NCI-H146 treated with DMSO at 0.1 percent for 48 hours (cell line): Measurements from ENCODE around the gene FOXA2.
A peak's percentile ranks its signal among the peaks of the same experiment; 100 is the strongest.
"Not testable (repeated sequence)": the region's sequence is repeated elsewhere in the genome, so short reads cannot be mapped to it uniquely, and the experiment has no call there.

ENCODE experiments used
- DNase-seq: peaks from one replicate; lab custom pipeline; 2025; ENCODE audit not compliant: unreplicated experiment; lab: John Stamatoyannopoulos, UW

Gene FOXA2

GRCh38 chr20:22584522-22584921, at the start of gene FOXA2:
TSS of gene FOXA2 (minus strand) at chr20:22584572. CDS start at chr20:22584278, 294 bp downstream.
- DNase-seq = peak; percentile 94

GRCh38 chr20:22630701-22631100, 46.3 kb upstream of the FOXA2 start:
- DNase-seq = peak; percentile 67

- peak; percentile 22 for DNase-seq
Measured at GRCh38 chr20:22629927-22630326, 45.6 kb upstream of the FOXA2 start.

DNA sequence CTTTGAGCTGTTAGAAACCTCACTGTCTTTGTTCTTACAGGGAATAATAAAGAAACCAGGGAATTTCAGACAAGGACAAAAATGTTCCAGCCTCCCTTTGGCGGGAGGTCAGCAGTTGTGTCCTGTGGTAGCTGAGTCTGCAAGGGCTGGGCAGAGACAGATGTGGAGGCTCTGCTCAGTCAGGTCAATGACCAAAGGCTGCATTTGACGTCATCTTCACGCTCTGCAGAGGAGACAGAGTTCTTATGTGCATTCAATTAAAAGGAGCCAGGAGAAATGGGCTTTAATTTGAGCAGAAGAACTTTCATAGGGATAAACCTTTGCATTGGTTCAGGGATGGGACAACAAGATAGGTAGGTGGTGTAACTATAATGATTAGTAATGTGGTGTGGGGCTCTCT, 45.1 kb upstream of the FOXA2 start:
- no peak for DNase-seq

GRCh38 chr20:22626496-22626895, 42.1 kb upstream of the FOXA2 start:
- no peak for DNase-seq

DNA sequence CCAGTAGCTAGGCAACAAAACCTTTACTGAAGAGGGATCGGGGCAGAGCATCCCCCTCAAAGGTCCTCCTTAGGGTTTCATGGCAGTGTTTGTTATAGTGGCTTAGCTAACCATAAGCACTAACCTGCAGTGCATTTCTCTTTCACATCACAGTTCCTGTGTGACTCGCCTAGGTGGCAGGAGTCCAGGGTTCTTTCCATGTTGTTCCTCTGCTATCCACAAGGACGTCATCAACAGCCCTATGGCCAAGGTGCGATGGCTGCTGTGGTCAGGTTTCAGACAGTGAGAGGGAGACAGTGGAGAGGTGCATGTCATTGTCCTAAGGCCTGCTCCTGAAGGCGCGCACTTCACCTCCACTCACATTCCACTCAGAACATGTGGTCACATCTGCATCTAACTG, 38.8 kb upstream of the FOXA2 start:
- no peak for DNase-seq

DNA sequence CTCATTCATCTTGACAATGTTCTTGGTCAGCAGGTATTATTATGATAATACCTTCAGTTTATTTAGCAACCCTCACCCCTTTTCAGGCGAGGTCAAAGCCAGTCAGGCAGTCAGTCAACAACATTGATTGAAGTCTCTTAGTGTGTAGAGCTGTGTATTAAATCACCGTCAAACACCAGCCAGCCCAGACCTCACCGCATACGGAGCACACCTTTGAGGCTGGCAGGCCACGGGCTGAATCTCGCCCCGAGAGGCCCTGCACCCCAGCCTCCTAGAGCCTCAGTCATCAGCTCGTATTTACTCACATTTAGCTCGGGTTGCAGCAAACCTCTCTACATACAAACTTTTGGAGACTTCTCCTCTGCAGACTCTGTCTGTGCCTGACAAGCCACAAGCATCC, 36.0 kb upstream of the FOXA2 start:
- DNase-seq = no peak

DNA sequence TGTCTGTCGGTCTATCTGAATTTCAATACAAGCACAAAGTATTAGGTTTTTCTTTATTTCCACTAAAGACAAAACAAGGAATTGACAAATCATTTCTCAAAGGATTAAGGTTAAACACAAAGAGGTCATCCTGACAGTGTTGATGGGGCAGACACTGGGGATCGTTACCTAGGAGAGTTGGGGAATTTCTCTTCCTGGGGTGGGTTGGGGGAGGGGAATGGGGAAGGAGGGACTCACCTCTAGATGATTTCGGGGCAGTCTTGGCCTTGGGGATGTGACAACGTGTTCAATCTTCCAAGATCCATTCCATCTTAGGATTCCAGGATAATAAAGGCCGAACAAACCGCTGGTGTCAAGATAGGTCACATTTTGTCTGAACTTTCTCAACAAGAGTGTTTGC, 35.4 kb upstream of the FOXA2 start:
- no peak for DNase-seq

DNA sequence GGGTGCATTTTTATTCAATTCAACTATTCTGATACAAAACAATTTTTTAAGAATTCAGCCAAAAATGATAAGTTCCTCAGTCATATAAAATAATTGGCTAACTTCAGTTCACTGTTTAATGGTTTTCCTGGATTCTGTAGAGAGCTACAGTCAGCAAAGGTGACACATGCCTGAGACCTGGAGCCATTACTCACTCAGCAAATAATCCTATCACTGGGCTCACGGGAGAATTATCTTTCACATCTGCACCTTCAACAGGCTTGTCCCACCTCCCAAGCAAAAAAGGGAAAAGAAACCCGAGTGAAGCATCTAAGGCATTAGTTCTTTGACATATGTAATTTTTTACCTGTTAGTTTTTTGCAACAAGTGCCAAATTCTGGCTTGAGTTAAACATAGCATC, 34.9 kb upstream of the FOXA2 start:
- no peak for DNase-seq

- no peak for DNase-seq
Measured at GRCh38 chr20:22617160-22617559, 32.8 kb upstream of the FOXA2 start.

- no peak for DNase-seq
Measured at GRCh38 chr20:22616551-22616950, 32.2 kb upstream of the FOXA2 start.

DNA sequence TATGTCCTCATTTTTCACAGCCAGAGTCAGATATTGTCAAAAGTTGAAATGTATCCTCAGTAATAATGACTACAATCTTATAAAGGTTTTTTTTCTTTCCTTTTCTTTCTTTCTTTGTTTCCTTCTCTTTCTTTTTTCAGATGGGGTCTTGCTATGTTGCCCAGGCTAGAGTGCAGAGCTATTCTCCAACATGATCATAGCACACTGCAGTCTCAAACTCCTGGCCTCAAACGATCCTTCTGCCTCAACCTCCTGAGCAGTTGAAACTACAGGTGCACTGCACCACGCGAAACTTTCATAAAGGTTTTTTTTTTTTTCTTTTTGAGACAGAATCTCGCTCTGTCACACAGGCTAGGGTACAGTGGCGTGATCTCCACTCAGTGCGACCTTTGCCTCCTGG, 31.1 kb upstream of the FOXA2 start:
- DNase-seq = no peak

DNA sequence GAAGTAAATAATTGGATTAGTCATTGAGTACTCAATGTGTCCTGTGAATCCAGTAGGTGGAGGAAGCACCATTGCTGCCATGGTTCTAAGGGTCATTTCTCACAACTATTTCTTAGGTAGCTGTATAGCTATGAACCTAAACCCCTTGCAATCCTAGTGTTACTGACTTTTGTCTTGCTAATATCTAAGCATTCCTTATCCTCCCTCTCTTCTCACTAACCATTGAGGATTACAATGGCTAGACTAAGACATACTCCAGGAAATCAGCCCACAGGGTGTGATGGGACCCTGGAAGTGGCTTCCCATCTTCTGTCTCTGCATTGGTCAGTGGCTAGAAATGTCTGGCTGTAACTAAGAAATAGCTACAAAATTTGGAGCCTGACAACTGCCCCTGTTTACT, 27.3 kb upstream of the FOXA2 start:
- no peak for DNase-seq

- no peak for DNase-seq
Measured at GRCh38 chr20:22607695-22608094, 23.3 kb upstream of the FOXA2 start.

DNA sequence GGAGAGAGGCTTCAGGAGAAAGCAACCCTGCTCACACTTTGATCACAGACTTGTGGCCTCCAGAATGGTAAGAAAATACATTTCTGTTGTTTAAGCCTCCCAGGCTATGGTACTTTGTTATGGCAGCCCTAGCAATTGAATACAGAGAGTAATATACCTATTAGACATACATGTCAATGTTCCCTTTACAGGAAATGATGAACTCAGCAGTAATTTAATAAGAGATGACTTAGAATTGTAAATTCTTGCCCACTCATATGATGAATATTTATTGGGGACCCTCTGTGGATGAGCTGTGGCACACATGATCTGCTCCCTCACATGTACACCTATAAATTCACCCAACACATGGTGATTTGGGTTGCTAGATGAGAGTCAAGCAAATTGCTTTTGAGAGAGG, 20.4 kb upstream of the FOXA2 start:
- DNase-seq = no peak

DNA sequence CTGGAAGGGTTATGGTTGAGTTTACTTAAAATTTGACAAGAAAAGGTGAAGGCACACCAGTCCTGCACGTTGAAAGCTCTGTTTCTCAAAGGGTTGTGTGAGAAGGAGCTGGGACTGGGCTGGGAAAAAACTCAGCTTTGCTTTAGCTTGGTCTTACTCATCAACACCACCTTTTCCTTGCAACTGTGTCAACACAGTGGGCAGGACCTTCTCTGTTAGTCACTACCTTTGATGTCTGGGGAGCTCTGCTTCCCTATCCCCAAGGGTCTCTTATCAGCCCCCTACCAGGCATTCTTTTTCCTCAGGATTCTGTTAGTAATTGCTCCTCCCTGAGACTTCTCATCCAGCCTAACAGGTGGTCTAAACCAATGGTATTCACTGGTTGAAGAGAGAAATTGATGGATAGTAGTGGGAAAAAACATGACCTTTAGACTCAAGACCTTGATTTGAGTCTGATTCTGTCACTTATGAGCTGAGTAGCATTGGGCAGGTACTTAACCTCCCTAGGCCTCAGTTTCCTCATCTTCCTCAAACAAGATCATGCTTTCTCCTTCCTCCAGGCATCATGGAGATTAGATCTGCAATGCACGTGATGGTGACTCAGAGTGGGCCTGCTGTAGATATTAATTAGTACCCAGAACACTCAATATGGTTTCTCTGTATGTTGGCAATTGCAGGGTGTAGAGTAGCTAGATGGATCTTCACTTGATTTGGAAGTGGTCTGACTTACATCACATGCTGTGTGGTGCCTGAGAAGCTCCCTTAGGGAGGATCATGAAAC, 17.2 kb upstream of the FOXA2 start:
- DNase-seq = no peak

- DNase-seq = not testable (repeated sequence)
Measured at GRCh38 chr20:22599258-22599657, 14.9 kb upstream of the FOXA2 start.

GRCh38 chr20:22597303-22597702, 12.9 kb upstream of the FOXA2 start:
- no peak for DNase-seq

- DNase-seq = no peak
Measured at GRCh38 chr20:22590662-22591061, 6.3 kb upstream of the FOXA2 start.

GRCh38 chr20:22586645-22587310, 2.4 kb upstream of the FOXA2 start:
- no peak for DNase-seq

GRCh38 chr20:22585786-22586493, 1.6 kb upstream of the FOXA2 start:
- no peak for DNase-seq
